HG03196 (cell line): ENCODE measurements around the gene IL1R2.

Experiments used
- ATAC-seq: cut with Tn5 transposase; IDR thresholded peaks from one replicate; pipeline ENCODE4 v1.9.1; 2021; ENCODE audit not compliant: unreplicated experiment

IL1R2 gene

GRCh38 chr2:101974663-101975062, 17.1 kb upstream of the IL1R2 start:
- ATAC-seq, result no peak

GRCh38 chr2:101975171-101975870, 16.4 kb upstream of the IL1R2 start:
- no peak for ATAC-seq

GRCh38 chr2:101976891-101977290, 14.9 kb upstream of the IL1R2 start:
- no peak for ATAC-seq

GRCh38 chr2:101980368-101980767, 11.4 kb upstream of the IL1R2 start:
- ATAC-seq, result no peak

GRCh38 chr2:101981066-101981465, 10.7 kb upstream of the IL1R2 start:
- no peak for ATAC-seq

- no peak for ATAC-seq
Observed at GRCh38 chr2:101981504-101981903, 10.3 kb upstream of the IL1R2 start.

GRCh38 chr2:101982495-101983029, 9.2 kb upstream of the IL1R2 start:
- ATAC-seq, result no peak

- ATAC-seq, result no peak
Observed at GRCh38 chr2:101983486-101983885, 8.3 kb upstream of the IL1R2 start.

- no peak for ATAC-seq
Observed at GRCh38 chr2:101983928-101984327, 7.8 kb upstream of the IL1R2 start.

GRCh38 chr2:101984656-101985055, 7.1 kb upstream of the IL1R2 start:
- no peak for ATAC-seq

GRCh38 chr2:101985101-101985792, 6.5 kb upstream of the IL1R2 start:
- ATAC-seq, result no peak

GRCh38 chr2:101985793-101986164, 6.0 kb upstream of the IL1R2 start:
- ATAC-seq, result no peak

GRCh38 chr2:101986376-101986775, 5.4 kb upstream of the IL1R2 start:
- ATAC-seq, result no peak

GRCh38 chr2:101986804-101987740, 4.7 kb upstream of the IL1R2 start:
- ATAC-seq, result no peak

GRCh38 chr2:101987832-101988231, 3.9 kb upstream of the IL1R2 start:
- ATAC-seq, result no peak

- no peak for ATAC-seq
Observed at GRCh38 chr2:101988541-101988940, 3.2 kb upstream of the IL1R2 start.

GRCh38 chr2:101989740-101990460, 1.9 kb upstream of the IL1R2 start:
- no peak for ATAC-seq

- no peak for ATAC-seq
Observed at GRCh38 chr2:101993772-101994171, 2.0 kb downstream of the IL1R2 start.

GRCh38 chr2:101995019-101995418, 3.3 kb downstream of the IL1R2 start:
- no peak for ATAC-seq

GRCh38 chr2:101995804-101996203, 4.0 kb downstream of the IL1R2 start:
- ATAC-seq, result no peak

GRCh38 chr2:101998556-101998895, 6.8 kb downstream of the IL1R2 start:
- ATAC-seq, result no peak
